Mammary epithelial cell (primary cell): ENCODE measurements around the gene SEMA3A.

Experiments used
- EZH2 ChIP-seq: IDR thresholded peaks from 2 replicates; pipeline ENCODE4 v1.6.1; 2012; ENCODE audit warnings: low read length, inconsistent platforms, borderline replicate concordance
- TF ChIP-seq, protein P1 (sequence below), 2 donors: IDR thresholded peaks in 1 of 2; conservative IDR thresholded peaks in 1 of 2; 2 replicates each; pipeline ENCODE4 v1.5.1; 2011 to 2012; ENCODE audit warnings: inconsistent platforms in 2 of 2, low read length in 2 of 2, mild to moderate bottlenecking in 2 of 2, control low read depth in 1 of 2, low read depth in 1 of 2; ENCODE audit not compliant: insufficient read depth in 1 of 2; ENCODE audit errors: extremely low read depth in 1 of 2

DNA sequence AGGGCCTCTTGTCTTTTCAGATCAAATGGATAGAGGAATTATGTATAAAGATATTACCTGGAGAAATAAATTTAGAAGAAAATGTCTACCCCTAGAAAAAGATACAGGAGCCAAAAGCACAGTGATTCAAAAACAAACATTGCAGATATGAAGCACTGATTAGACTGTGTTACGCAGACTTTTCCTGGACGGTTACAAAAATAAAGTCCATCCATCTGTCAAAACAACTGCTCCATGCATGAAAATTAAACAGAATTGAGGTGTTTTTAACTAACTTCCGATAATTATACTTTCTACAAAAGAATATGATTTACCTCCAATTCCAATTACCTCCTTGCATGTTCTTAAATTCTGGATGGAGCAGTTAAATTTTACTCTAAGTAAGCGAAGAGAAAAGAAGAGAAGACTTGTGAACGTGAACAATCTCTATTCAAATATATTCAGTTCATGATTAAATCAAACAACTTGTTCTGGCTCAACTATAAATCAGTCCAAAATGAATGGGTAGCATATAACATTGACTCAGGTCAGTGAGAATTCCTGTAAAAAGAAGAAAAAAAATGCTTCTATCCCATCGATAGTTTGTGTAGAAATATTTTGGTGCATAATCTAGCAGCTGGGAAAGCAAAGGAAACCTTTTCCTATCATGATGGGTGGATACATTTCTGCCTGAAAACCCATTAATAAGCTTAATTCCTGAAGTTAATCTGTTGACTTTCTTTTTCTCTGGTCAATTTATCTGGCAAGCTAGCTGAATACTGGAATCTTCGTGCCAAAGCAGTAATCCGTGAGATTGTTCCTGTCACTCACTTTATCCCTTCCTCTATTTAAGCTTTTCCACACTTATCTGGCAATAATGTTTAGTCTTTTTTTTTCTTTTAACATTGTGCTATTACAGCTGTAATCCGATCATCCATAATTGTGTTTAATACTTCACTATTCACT lies 80.4 kb downstream of the SEMA3A start:
- TF ChIP-seq, protein P1, sequence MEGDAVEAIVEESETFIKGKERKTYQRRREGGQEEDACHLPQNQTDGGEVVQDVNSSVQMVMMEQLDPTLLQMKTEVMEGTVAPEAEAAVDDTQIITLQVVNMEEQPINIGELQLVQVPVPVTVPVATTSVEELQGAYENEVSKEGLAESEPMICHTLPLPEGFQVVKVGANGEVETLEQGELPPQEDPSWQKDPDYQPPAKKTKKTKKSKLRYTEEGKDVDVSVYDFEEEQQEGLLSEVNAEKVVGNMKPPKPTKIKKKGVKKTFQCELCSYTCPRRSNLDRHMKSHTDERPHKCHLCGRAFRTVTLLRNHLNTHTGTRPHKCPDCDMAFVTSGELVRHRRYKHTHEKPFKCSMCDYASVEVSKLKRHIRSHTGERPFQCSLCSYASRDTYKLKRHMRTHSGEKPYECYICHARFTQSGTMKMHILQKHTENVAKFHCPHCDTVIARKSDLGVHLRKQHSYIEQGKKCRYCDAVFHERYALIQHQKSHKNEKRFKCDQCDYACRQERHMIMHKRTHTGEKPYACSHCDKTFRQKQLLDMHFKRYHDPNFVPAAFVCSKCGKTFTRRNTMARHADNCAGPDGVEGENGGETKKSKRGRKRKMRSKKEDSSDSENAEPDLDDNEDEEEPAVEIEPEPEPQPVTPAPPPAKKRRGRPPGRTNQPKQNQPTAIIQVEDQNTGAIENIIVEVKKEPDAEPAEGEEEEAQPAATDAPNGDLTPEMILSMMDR (conservative IDR thresholded peaks at IDR 0.05 in 1 of 2, IDR thresholded peaks at IDR 0.05 in 1 of 2; ENCODE audit: extremely low read depth in 1 of 2, insufficient read depth in 1 of 2, low read depth in 1 of 2, low read length in 2 of 2): no peak
- no peak for TF ChIP-seq EZH2
